Hippocampal formation (tissue), 2 donors: ENCODE measurements around the gene SNX25.
"Not testable (repeated sequence)": the region's sequence is repeated elsewhere in the genome, so short reads cannot be mapped to it uniquely, and the experiment has no call there.

Experiments used
- DNase-seq, 2 donors: peaks; one replicate each; lab custom pipeline; 2025; lab: John Stamatoyannopoulos, UW

The SNX25 gene

DNA sequence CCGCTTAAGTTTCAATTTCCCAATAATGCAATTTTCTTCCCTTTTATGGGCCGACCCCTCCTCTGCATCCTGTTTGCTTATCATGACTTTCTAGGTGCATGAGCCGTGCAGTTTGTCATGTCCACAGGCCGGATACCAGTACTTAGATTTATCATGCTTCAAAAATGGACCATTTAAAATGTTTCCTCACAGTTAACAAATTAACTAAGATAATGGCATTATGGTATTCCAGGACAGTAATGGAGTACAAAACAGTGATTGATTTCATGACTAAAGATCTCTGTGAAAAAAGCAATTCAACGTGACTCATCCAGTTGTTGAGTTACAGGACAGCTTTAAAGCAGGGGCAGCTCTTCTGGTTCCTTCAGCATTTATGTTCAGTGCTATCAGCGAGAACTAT, 23.0 kb downstream of the SNX25 start:
- no peak for DNase-seq

GRCh38 chr4:185235119-185235842, 25.9 kb downstream of the SNX25 start:
- DNase-seq: no peak

DNA sequence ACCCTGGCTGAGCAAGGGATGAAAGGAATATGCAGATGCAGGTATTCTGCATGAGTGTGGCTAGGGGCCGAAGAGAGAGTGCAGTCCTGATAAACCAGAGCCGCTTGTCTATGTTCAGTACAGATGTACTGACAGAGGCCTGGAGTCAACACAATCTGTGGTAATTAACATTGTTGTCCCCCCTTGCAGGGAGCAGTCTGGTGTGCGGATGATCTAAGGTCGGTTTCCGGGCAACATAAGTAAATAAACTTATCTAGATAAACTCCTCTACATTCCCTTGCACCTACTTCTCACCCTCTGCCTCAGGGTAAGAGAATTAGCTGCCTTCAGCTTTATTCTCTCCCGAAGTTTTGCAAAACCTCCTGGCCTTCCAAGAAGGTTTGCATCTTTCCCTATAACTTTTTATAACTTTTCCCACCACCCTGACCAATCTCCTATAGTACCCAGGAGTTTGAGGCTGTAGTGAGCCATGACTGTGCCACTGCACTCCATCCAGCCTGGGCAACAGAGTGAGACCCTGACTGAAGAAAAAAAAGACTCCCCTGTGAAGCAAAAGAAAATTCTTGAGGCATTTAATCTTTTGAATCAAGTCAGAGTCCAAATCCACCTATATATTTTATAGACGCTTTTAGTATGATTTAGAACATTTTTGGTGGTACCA, 26.6 kb downstream of the SNX25 start:
- no peak for DNase-seq

GRCh38 chr4:185237175-185237574, 27.8 kb downstream of the SNX25 start:
- DNase-seq: no peak

DNA sequence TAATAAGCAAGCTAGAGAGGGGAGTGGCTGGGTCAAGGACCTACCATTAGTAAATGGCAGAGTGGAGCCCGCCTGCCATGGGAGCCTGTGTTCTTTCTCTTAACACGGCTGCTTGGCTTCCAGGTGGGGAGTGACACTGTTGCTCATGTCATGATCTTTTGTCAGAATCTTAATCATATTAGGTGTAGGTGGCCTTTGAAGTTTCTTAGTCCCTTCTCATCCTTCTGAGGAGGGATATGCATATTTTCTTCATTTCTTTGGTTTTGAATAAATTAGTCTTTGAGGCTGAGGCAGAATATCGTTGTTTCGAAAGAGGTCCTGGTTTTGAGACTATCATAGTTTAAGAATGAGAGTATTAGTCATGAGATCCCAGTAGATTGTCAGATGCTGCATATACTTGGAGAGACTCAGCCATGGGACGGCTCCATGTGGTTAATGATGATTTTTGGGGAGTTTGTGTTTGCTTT, 28.9 kb downstream of the SNX25 start:
- DNase-seq: no peak

GRCh38 chr4:185238750-185239149, 29.4 kb downstream of the SNX25 start:
- DNase-seq: no peak

DNA sequence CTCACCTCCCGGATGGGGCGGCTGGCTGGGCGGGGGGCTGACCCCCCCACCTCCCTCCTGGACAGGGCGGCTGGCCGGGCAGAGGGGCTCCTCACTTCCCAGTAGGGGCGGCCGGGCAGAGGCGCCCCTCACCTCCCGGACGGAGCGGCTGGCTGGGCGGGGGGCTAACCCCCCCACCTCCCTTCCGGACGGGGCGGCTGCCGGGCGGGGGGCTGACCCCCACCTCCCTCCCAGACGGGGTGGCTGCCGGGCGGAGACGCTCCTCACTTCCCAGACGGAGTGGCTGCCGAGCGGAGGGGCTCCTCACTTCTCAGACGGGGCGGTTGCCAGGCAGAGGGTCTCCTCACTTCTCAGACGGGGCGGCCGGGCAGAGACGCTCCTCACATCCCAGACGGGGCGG, 31.1 kb downstream of the SNX25 start:
- DNase-seq: not testable (repeated sequence)

DNA sequence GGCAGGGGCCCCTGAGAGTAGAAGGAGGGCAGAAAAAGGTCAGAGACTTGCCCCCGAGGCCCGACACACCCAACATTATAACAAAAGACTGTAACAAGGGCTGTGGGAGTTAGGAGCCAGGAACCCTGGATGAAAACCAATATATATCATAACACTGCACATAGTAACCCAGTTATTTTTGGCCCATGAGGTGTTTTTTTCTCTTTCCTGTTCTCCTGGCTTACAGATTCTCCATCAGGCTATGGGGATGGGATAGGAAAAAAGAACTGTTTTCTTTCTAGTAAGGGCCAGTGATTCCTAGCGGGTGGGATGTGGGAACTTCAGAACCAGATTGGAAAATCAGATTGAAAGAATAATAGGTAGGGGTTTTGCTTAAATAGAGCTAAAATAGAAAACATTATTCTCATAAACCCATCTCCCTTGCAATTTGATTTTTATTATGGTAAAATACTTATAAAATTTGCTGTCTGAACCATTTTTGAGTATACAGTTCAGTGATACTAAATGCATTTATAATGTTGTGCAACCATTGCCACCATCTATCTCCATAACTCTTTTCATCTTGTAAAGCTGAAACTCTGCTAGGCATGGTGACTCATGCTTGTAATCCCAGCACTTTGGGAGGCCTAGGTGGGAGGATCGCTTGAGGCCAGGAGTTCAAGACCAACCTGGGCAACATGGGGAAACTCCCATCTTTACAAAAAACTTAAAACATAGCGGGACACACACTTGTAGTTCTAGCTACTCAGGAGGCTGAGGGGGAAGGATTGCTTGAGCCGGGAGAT, 33.5 kb downstream of the SNX25 start:
- no peak for DNase-seq

- DNase-seq: no peak
Observed at GRCh38 chr4:185243879-185244278, 34.5 kb downstream of the SNX25 start.

DNA sequence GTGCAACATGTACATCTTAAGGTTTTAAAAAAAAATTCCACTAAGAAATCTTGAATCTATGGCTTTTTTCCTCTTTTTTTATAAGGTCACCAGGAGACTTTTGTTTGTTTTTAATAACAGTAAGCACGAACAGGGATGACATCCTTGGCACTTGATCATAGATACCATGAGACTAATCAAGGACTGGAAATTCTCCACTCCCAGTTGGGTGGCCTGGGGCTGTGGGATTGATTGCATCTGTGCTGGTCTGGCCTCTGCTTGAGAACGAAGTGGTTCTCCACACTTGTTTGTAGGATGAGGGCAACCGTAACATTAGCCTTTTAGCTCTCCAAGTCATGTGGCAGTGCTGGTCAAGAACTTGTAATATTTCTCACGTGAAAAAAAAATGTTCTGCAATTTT, 35.4 kb downstream of the SNX25 start:
- no peak for DNase-seq

DNA sequence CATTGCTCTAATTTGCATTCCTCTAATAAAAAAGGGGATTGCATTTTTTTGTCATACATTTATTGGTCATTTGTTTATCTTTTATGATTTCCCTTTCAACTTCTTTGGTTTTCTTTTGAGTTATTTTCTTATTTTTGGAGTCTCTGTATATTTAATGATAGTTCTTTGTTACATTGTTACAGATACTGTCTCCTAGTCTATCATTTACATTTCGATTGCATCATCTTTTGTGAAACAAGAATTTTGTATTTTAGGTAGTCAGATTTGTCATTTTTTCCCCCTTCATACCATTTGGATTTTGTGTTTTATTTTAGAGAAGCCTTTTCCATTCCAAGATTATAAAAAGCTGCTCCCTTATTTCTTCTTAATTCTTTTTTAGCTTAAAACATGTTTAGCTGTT, 37.1 kb downstream of the SNX25 start:
- no peak for DNase-seq

- no peak for DNase-seq
Observed at GRCh38 chr4:185247151-185247550, 37.8 kb downstream of the SNX25 start.

- no peak for DNase-seq
Observed at GRCh38 chr4:185248393-185249039, 39.1 kb downstream of the SNX25 start.

GRCh38 chr4:185249105-185249504, 39.7 kb downstream of the SNX25 start:
- no peak for DNase-seq

GRCh38 chr4:185254434-185254833, 45.0 kb downstream of the SNX25 start:
- no peak for DNase-seq

DNA sequence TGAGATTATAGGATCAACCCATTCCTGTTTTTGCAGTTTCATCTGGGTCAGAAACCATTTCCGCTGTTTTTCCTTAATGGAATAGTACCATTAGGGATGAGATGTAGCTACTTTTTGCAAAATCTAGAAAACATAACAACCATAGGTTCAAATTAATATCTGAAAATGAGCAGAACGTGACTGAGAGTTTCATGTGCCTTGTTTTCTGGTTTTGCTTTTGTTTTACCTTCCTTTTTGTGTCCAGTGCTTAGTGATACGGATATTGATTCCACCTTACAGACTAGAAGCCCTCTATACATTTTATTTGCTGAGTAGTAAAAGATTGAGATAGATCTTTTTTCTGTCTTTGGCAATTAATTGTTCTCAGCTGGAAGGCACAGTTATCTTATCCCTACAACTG, 46.5 kb downstream of the SNX25 start:
- DNase-seq: no peak

DNA sequence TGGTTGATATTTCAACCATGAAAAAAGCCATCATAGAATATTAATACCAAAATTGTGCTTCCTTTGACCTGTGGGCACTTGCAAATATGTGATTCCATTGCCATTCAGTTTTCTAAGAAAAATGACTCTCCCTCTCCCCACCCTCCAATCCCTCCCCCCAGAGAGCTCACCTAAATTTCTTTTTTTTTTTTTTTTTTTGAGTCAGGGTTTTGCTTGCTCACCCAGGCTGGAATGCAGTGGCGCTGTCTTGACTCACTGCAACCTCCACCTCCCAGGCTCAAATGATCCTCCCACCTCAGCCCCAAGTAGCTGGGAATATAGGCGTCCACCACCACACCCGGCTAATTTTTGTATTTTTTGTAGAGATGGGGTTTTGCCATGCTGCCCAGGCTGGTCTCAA, 47.0 kb downstream of the SNX25 start:
- DNase-seq: no peak

DNA sequence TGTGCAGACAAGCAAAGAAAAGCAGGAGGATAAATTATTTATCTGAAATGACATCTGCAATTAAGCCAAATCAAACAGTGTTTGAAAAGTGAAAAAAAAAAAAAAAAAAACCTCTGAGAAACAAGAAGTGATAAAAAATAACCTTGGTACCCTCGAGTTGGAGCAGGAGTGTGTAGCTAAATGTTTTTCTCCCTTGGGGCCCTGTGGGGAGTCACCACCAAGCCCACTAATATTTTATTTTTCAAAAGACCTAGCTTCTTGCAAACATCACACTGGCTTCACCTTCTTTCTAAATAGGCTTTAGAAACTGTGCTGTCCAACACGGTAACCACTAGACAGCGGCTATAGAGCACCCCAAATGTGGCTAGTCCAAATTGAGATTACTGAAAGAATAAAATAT, 47.7 kb downstream of the SNX25 start:
- DNase-seq: no peak

DNA sequence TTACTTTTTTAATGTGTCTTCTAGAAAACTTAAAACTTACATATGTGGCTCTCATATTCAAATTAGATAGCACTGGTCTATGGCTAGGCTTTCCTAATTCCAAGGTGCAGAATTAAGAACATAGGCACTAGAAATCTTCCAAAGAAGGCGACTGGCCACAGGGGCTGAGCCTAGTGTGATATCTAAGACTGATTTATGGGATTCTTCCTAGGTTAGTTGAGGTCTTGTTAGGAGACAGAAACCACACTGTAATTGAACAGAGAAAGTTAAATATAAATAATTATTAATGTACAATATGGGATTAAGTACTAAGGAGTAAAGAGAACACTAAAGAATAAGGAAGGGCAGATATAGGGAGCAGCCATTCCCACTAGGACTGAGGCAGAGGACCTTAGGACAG, 48.3 kb downstream of the SNX25 start:
- no peak for DNase-seq

- not testable (repeated sequence) for DNase-seq
Observed at GRCh38 chr4:185258741-185259140, 49.3 kb downstream of the SNX25 start.

- no peak for DNase-seq
Observed at GRCh38 chr4:185259719-185260118, 50.3 kb downstream of the SNX25 start.

DNA sequence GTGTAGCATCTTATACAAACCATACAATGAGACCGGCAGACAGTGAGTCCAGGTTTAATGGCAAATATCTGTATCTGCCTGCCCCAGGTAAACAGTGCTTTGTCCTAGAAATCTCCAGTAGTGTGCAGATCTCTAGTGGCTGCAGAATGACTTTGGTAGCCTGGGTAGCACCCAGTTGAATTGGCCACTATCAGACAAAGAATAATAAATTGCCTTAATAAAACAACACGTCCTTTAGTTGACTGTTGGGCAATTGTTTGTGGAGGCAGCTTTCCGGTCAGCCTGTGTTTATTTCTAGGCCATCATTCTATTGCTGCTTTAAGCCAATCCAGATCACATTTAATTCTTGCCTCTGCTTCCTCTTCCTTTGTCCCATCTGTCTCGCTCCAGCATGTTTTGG, 52.5 kb downstream of the SNX25 start:
- DNase-seq: no peak
